Vagina (tissue), 2 donors: ENCODE results near the gene LRRC36.

Experiments used
- POLR2A ChIP-seq, 2 donors: fragments of 450-650 bp; IDR thresholded peaks; one replicate each; pipeline ENCODE4 v1.6.1; 2017; ENCODE audit warnings: antibody characterized with exemption in 2 of 2, mild to moderate bottlenecking in 2 of 2, moderate library complexity in 2 of 2
- POLR2AphosphoS5 ChIP-seq, 2 donors: sonication (generic); formaldehyde crosslinking; IDR thresholded peaks; one replicate each; pipeline ENCODE4 v1.9.0; 2017; ENCODE audit warnings: antibody characterized with exemption in 2 of 2, mild to moderate bottlenecking in 2 of 2, low read depth in 1 of 2; ENCODE audit not compliant: insufficient read depth in 1 of 2
- TF ChIP-seq, protein P1 (sequence below), 3 experiments: fragments of 450-650 bp in 2 of 3; fragments of 200-600 bp in 1 of 3; sonication (generic) in 1 of 3; IDR thresholded peaks; one replicate each; pipeline ENCODE4 v1.5.1; 2017 to 2019; ENCODE audit warnings: antibody characterized with exemption in 3 of 3, mild to moderate bottlenecking in 2 of 3, moderate library complexity in 2 of 3

DNA sequence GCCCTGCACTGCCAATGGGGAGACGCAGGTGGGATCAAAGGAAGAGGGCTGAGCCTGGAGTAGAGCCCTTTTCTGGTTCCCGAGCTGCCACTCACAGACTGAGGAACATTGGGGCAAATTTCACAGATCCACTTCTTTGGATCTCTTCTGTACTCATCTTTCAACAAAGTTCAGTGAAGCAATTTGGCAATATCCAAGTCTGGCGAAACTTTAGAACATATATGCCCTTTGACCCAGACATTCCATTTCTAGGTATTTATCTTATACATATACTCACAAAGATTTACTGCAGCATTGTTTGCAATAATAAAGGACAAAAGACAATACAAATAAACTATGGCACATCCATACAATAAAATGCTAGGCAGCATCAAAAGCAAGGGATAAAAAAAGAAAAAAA, 84.7 kb downstream of the LRRC36 start:
- TF ChIP-seq, protein P1, sequence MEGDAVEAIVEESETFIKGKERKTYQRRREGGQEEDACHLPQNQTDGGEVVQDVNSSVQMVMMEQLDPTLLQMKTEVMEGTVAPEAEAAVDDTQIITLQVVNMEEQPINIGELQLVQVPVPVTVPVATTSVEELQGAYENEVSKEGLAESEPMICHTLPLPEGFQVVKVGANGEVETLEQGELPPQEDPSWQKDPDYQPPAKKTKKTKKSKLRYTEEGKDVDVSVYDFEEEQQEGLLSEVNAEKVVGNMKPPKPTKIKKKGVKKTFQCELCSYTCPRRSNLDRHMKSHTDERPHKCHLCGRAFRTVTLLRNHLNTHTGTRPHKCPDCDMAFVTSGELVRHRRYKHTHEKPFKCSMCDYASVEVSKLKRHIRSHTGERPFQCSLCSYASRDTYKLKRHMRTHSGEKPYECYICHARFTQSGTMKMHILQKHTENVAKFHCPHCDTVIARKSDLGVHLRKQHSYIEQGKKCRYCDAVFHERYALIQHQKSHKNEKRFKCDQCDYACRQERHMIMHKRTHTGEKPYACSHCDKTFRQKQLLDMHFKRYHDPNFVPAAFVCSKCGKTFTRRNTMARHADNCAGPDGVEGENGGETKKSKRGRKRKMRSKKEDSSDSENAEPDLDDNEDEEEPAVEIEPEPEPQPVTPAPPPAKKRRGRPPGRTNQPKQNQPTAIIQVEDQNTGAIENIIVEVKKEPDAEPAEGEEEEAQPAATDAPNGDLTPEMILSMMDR (IDR thresholded peaks at IDR 0.05) = no peak
- TF ChIP-seq POLR2AphosphoS5 (IDR thresholded peaks at IDR 0.05; ENCODE audit: insufficient read depth in 1 of 2, low read depth in 1 of 2) = no peak
- TF ChIP-seq POLR2A (IDR thresholded peaks at IDR 0.05) = no peak
